Mammary epithelial cell (primary cell): ENCODE results near the gene IL24.

Experiments
- EZH2 ChIP-seq: IDR thresholded peaks from 2 replicates; pipeline ENCODE4 v1.6.1; 2012; ENCODE audit warnings: low read length, inconsistent platforms, borderline replicate concordance
- TF ChIP-seq, protein P1 (sequence below), 2 donors: IDR thresholded peaks in 1 of 2; conservative IDR thresholded peaks in 1 of 2; 2 replicates each; pipeline ENCODE4 v1.5.1; 2011 to 2012; ENCODE audit warnings: inconsistent platforms in 2 of 2, low read length in 2 of 2, mild to moderate bottlenecking in 2 of 2, control low read depth in 1 of 2, low read depth in 1 of 2; ENCODE audit not compliant: insufficient read depth in 1 of 2; ENCODE audit errors: extremely low read depth in 1 of 2

GRCh38 chr1:206953126-206953525, 55.9 kb downstream of the IL24 start:
- TF ChIP-seq, protein P1, sequence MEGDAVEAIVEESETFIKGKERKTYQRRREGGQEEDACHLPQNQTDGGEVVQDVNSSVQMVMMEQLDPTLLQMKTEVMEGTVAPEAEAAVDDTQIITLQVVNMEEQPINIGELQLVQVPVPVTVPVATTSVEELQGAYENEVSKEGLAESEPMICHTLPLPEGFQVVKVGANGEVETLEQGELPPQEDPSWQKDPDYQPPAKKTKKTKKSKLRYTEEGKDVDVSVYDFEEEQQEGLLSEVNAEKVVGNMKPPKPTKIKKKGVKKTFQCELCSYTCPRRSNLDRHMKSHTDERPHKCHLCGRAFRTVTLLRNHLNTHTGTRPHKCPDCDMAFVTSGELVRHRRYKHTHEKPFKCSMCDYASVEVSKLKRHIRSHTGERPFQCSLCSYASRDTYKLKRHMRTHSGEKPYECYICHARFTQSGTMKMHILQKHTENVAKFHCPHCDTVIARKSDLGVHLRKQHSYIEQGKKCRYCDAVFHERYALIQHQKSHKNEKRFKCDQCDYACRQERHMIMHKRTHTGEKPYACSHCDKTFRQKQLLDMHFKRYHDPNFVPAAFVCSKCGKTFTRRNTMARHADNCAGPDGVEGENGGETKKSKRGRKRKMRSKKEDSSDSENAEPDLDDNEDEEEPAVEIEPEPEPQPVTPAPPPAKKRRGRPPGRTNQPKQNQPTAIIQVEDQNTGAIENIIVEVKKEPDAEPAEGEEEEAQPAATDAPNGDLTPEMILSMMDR (conservative IDR thresholded peaks at IDR 0.05 in 1 of 2, IDR thresholded peaks at IDR 0.05 in 1 of 2; ENCODE audit: extremely low read depth in 1 of 2, insufficient read depth in 1 of 2, low read depth in 1 of 2, low read length in 2 of 2) = no peak
- no peak for TF ChIP-seq EZH2
